Measurements from ENCODE around the gene PBRM1.

DNA sequence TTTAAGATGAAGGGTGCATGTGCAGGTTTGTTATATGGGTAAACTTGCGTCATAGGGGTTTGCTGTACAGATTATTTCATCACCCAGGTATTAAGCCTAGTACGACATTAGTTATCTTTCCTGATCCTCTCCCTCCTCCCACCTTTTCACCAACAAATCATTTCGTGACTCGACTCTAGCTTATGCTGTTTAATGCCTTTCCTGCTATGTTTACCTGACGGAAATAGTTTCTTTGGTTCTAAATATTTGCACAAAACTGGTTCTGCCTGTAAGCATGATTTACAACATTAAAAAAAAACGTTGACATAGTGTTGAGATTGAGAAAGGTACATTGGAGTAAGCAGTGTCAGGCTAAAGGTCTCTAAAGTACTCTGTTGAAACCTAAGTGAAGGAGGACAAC is 2.6 kb upstream of the PBRM1 start:
- TF ChIP-seq, protein P1, sequence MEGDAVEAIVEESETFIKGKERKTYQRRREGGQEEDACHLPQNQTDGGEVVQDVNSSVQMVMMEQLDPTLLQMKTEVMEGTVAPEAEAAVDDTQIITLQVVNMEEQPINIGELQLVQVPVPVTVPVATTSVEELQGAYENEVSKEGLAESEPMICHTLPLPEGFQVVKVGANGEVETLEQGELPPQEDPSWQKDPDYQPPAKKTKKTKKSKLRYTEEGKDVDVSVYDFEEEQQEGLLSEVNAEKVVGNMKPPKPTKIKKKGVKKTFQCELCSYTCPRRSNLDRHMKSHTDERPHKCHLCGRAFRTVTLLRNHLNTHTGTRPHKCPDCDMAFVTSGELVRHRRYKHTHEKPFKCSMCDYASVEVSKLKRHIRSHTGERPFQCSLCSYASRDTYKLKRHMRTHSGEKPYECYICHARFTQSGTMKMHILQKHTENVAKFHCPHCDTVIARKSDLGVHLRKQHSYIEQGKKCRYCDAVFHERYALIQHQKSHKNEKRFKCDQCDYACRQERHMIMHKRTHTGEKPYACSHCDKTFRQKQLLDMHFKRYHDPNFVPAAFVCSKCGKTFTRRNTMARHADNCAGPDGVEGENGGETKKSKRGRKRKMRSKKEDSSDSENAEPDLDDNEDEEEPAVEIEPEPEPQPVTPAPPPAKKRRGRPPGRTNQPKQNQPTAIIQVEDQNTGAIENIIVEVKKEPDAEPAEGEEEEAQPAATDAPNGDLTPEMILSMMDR (IDR thresholded peaks at IDR 0.05) = no peak
- TF ChIP-seq POLR2A (IDR thresholded peaks at IDR 0.05) = no peak
